Measurements from ENCODE around the gene DAO. TPM values are rescaled to one million over a fixed set of nuclear protein-coding genes. Genes with fewer than 3 reads are reported as not detected.
A peak's percentile ranks its signal among the peaks of the same experiment; 100 is the strongest.
"Not testable (repeated sequence)": the region's sequence is repeated elsewhere in the genome, so short reads cannot be mapped to it uniquely, and the experiment has no call there.

DAO gene
- total RNA-seq, result 65.3 TPM

GRCh38 chr12:108879615-108880254 lies at the start of gene DAO:
DAO (plus strand) TSS chr12:108880092; CDS start chr12:108885007, 4,915 bp downstream.
- DNase-seq (ENCODE audit: low spot score) (peak; percentile 89), ATAC-seq (peak; percentile 93)

- DNase-seq (ENCODE audit: low spot score), result no peak
- no peak for ATAC-seq
Observed at GRCh38 chr12:108831309-108831991, 48.4 kb upstream of the DAO start.

- no peak for ATAC-seq
- DNase-seq (ENCODE audit: low spot score), result no peak
Observed at GRCh38 chr12:108832208-108832607, 47.7 kb upstream of the DAO start.

- DNase-seq (ENCODE audit: low spot score) (no peak), ATAC-seq (no peak)
Observed at GRCh38 chr12:108832730-108833354, 47.0 kb upstream of the DAO start.

- DNase-seq (ENCODE audit: low spot score) (no peak), ATAC-seq (peak; percentile 6)
Observed at GRCh38 chr12:108833355-108833733, 46.5 kb upstream of the DAO start.

GRCh38 chr12:108833757-108834472 lies 46.0 kb upstream of the DAO start:
- peak; percentile 81 for ATAC-seq
- DNase-seq (ENCODE audit: low spot score), result peak; percentile 76

- ATAC-seq (no peak), DNase-seq (ENCODE audit: low spot score) (no peak)
Observed at GRCh38 chr12:108835860-108836634, 43.8 kb upstream of the DAO start.

- DNase-seq (ENCODE audit: low spot score), result no peak
Observed at GRCh38 chr12:108837239-108837638, 42.7 kb upstream of the DAO start.

GRCh38 chr12:108837680-108838079 lies 42.2 kb upstream of the DAO start:
- ATAC-seq, result no peak
- no peak for DNase-seq (ENCODE audit: low spot score)

More at GRCh38 chr12:108837239-108837638, 42.7 kb upstream of the DAO start:
- no peak for ATAC-seq

GRCh38 chr12:108838194-108839017 lies 41.5 kb upstream of the DAO start:
- ATAC-seq (peak; percentile 64), DNase-seq (ENCODE audit: low spot score) (peak; percentile 63)

- DNase-seq (ENCODE audit: low spot score), result no peak
- no peak for ATAC-seq
Observed at GRCh38 chr12:108839018-108839889, 40.6 kb upstream of the DAO start.

GRCh38 chr12:108839890-108840230 lies 40.0 kb upstream of the DAO start:
- DNase-seq (ENCODE audit: low spot score) (no peak), ATAC-seq (peak; percentile 6)

GRCh38 chr12:108840605-108841332 lies 39.1 kb upstream of the DAO start:
- no peak for DNase-seq (ENCODE audit: low spot score)
- no peak for ATAC-seq

- DNase-seq (ENCODE audit: low spot score); ATAC-seq: not testable (repeated sequence)
Observed at GRCh38 chr12:108841825-108842224, 38.1 kb upstream of the DAO start.

GRCh38 chr12:108842361-108842760 lies 37.5 kb upstream of the DAO start:
- peak; percentile 11 for ATAC-seq
- no peak for DNase-seq (ENCODE audit: low spot score)

- DNase-seq (ENCODE audit: low spot score), result no peak
- ATAC-seq, result no peak
Observed at GRCh38 chr12:108843187-108843586, 36.7 kb upstream of the DAO start.

- ATAC-seq, result no peak
- DNase-seq (ENCODE audit: low spot score), result no peak
Observed at GRCh38 chr12:108845696-108846095, 34.2 kb upstream of the DAO start.

- DNase-seq (ENCODE audit: low spot score) (no peak), ATAC-seq (peak; percentile 83)
Observed at GRCh38 chr12:108846290-108846701, 33.6 kb upstream of the DAO start.
